Subcutaneous abdominal adipose tissue (tissue), 5 donors: ENCODE results near the gene HLA-DQA2.
"Not testable (repeated sequence)": the region's sequence is repeated elsewhere in the genome, so short reads cannot be mapped to it uniquely, and the experiment has no call there.

Experiments
- H3K27ac ChIP-seq: one replicate; pipeline ENCODE4 v1.7.0; 2013; ENCODE audit warnings: low read depth, mild to moderate bottlenecking, inconsistent platforms, low read length, moderate library complexity
- H3K27me3 ChIP-seq, 5 donors: one replicate each; pipeline ENCODE4 v1.7.0; 2013; ENCODE audit warnings: low read length in 5 of 5, inconsistent platforms in 1 of 5; ENCODE audit not compliant: control insufficient read depth in 5 of 5, insufficient read depth in 4 of 5
- H3K36me3 ChIP-seq, 5 donors: one replicate each; pipeline ENCODE4 v1.7.0; 2013; ENCODE audit warnings: low read length in 5 of 5; ENCODE audit not compliant: control insufficient read depth in 5 of 5, insufficient read depth in 5 of 5
- H3K4me1 ChIP-seq, 5 donors: one replicate each; pipeline ENCODE4 v1.7.0; 2013; ENCODE audit warnings: low read length in 5 of 5, mild to moderate bottlenecking in 3 of 5, moderate library complexity in 1 of 5; ENCODE audit not compliant: control insufficient read depth in 5 of 5, insufficient read depth in 5 of 5
- H3K4me3 ChIP-seq, 5 donors: one replicate each; pipeline ENCODE4 v1.7.0; 2013; ENCODE audit warnings: low read length in 5 of 5, low read depth in 1 of 5
- H3K9ac ChIP-seq, 5 donors: one replicate each; pipeline ENCODE4 v1.7.0; 2013; ENCODE audit warnings: low read length in 5 of 5, mild to moderate bottlenecking in 4 of 5, moderate library complexity in 3 of 5
- H3K9me3 ChIP-seq, 5 donors: one replicate each; pipeline ENCODE4 v1.7.0; 2013; ENCODE audit warnings: low read length in 5 of 5; ENCODE audit not compliant: control insufficient read depth in 5 of 5
- donor health status: healthy.
- donor health status: healthy.
- donor health status: healthy.
- donor health status: healthy.
- donor health status: healthy.

HLA-DQA2 gene

DNA sequence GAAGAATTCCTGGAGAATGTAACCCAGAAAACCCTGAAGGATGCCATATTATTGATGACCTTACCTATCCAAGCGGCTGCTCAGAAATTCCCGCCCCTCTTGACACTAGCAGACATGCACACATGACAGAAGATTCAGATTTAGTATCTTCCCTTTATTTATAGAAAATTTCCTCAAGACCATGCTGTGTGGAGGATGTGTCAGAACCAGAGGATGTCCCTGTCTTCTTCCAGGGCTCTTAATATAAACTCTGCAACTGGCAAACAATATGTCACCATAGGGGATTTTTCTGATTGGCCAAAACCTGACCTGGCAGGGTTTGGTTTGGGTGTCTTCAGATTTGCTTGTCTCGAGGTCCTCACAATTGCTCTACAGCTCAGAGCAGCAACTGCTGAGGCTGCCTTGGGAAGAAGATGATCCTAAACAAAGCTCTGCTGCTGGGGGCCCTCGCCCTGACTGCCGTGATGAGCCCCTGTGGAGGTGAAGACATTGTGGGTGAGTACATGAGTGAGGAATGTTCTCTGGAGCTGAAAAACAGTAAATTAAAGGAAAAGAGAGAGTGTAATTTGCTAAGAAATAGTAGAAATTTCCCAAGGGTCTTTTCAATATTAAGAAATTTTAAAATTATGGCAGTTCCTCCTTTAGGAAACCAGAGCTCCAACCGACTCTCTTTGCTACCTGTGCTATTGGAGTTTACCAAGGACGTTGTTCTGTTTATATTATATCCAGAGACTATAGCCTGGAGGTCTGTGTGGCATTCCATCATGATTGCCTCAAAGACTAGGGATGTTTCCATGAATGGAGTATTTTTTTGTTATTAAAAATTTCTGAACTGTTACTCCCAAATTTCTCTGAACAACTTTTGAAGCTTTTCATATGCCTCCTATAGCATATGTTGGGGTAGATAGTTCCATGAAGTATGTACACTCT is at the start of gene HLA-DQA2:
HLA-DQA2 (plus strand) TSS at position 361 of the 930 bp plus-strand sequence; CDS start at position 414, 53 bp downstream.
- Histone ChIP-seq H3K27ac (no peak within 1 kb of the TSS), H3K9me3 (no peaks in the 10 kb centered on the region), H3K36me3 (no peaks in the 10 kb centered on the region), H3K4me3 (no peak within 1 kb of the TSS), H3K27me3 (peaks cover 0 to 21% (median 2%) of the 10 kb centered on the region in 5 donors), H3K9ac (no peak within 1 kb of the TSS), H3K4me1 (no peaks in the 10 kb centered on the region)

DNA sequence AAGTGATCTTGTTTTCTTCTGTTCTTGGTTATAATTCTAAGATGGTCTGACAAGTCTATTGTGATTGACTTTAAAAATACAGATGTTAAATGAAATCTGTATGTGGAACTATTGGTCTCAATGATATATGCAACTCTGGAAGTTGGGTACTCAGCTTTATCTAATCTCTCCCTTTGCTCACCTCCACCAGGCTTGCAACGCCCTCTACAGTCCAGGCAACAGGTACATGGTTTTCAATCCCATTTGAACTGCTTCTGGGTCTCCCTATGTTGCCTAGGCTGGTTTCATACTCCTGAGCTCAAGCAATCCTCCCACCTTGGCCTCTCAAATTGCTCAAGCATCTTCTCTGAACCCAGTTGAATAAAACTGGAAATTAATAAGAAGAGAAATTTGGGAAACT is 49.2 kb upstream of the HLA-DQA2 start:
- no peaks in the 10 kb centered on the region for H3K9me3 ChIP-seq
- H3K4me3 ChIP-seq = no peak overlapping the region
- H3K9ac ChIP-seq = no peak overlapping the region
- no peak overlapping the region for H3K27ac ChIP-seq
- no peaks in the 10 kb centered on the region for H3K36me3 ChIP-seq
- H3K27me3 ChIP-seq = peaks cover 0 to 3% (median 0%) of the 10 kb centered on the region in 5 donors
- H3K4me1 ChIP-seq = peaks cover 0 to 5% (median 0%) of the 10 kb centered on the region in 5 donors

DNA sequence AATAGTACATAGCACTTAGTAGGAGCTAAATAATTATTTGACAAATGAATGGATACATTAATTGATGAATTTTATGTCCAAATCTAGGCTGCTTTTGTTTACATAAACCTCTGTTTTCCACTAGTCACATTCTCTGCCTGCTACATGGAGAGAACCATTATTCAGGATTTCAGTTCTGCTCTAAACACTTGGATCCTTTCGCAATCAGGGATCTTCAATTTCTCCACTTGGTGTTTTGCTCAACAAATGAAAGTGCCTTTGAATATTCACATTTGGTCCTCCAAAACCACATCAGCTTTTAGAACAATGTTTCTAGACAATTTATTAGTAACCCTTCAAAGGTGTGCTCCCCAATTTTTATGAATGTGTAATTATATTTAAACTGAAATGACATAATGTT is 44.2 kb upstream of the HLA-DQA2 start:
- Histone ChIP-seq H3K4me3 (no peak overlapping the region), H3K9me3 (no peaks in the 10 kb centered on the region), H3K27ac (no peak overlapping the region), H3K27me3 (peaks cover 0 to 3% (median 0%) of the 10 kb centered on the region in 5 donors), H3K9ac (no peak overlapping the region), H3K36me3 (no peaks in the 10 kb centered on the region), H3K4me1 (peaks cover 0 to 5% (median 0%) of the 10 kb centered on the region in 5 donors)

DNA sequence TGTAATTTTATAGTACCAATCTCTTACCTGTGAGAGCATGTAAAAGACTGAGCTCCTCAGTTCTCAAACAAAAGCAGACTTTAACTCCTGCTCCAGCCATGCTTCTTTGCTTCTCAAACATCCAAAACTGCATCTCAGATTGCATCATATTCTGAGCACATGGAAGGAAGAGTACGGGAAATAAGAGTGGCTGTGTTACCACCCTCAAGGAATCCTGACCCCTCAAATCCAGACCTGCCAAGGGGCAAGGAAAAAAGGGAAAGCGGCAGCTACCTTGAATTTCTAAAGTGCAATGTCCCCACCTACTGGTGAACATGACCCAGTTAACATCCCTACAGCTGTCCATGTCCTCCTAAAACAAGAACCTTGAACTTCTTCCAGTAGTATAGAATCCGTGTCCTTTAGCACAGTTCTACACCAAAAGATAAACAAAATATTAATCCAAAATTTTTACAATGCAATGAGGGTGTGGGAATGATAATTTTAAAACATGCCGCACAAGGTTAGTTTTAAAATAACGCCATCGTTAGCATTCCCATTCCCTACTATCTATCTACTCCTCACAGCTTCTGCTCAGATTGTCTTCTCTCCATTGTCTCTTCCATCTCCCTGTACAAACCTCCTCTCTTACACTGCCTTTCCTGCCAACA is 40.7 kb upstream of the HLA-DQA2 start:
- no peak overlapping the region for H3K9ac ChIP-seq

GRCh38 chr6:32703347-32703746 is 37.8 kb upstream of the HLA-DQA2 start:
- H3K27ac ChIP-seq = no peak overlapping the region

More for the DNA sequence above, 40.7 kb upstream of the HLA-DQA2 start:
- peaks cover 0 to 5% (median 0%) of the 10 kb centered on the region in 5 donors for H3K4me1 ChIP-seq
- no peak overlapping the region for H3K4me3 ChIP-seq
- H3K9me3 ChIP-seq = no peaks in the 10 kb centered on the region
- H3K36me3 ChIP-seq = no peaks in the 10 kb centered on the region
- H3K27me3 ChIP-seq = peaks cover 0 to 3% (median 0%) of the 10 kb centered on the region in 5 donors
- no peak overlapping the region for H3K27ac ChIP-seq

GRCh38 chr6:32705164-32705563 is 36.0 kb upstream of the HLA-DQA2 start:
- H3K4me1 ChIP-seq, H3K9me3 ChIP-seq, H3K9ac ChIP-seq, H3K27me3 ChIP-seq, H3K36me3 ChIP-seq, H3K27ac ChIP-seq, H3K4me3 ChIP-seq: not testable (repeated sequence)

More at GRCh38 chr6:32703347-32703746, 37.8 kb upstream of the HLA-DQA2 start:
- Histone ChIP-seq H3K36me3 (no peaks in the 10 kb centered on the region), H3K9me3 (no peaks in the 10 kb centered on the region), H3K9ac (no peak overlapping the region), H3K27me3 (peaks cover 0 to 3% (median 0%) of the 10 kb centered on the region in 5 donors), H3K4me1 (peaks cover 0 to 5% (median 0%) of the 10 kb centered on the region in 5 donors), H3K4me3 (no peak overlapping the region)

DNA sequence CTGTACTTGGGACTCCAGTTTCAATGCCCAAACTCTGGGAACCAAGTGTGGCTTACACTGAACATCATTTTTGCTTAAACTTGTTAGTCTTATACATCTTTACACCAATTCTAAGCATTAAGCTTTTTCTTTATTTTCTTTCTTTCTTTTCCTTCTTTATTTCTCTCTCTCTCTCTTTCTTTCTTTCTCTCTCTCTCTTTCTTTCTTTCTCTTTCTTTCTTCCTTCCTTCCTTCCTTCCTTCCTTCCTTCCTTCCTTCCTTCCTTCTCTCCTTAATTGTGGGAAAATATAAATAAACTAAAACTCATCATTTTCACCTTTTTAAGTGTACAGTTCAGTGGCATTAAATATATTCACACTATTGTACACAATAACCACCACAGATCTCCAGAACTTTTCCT is 31.6 kb upstream of the HLA-DQA2 start:
- no peaks in the 10 kb centered on the region for H3K4me1 ChIP-seq
- H3K27me3 ChIP-seq = no peaks in the 10 kb centered on the region
- H3K27ac ChIP-seq = no peak overlapping the region
- H3K9ac ChIP-seq = no peak overlapping the region
- H3K4me3 ChIP-seq = no peak overlapping the region
- no peaks in the 10 kb centered on the region for H3K9me3 ChIP-seq
- no peaks in the 10 kb centered on the region for H3K36me3 ChIP-seq

GRCh38 chr6:32713241-32713640 is 27.9 kb upstream of the HLA-DQA2 start:
- Histone ChIP-seq H3K27ac (no peak overlapping the region), H3K36me3 (no peaks in the 10 kb centered on the region), H3K4me3 (no peak overlapping the region), H3K9ac (no peak overlapping the region), H3K4me1 (no peaks in the 10 kb centered on the region), H3K27me3 (peaks cover 0 to 4% (median 0%) of the 10 kb centered on the region in 5 donors), H3K9me3 (no peaks in the 10 kb centered on the region)

DNA sequence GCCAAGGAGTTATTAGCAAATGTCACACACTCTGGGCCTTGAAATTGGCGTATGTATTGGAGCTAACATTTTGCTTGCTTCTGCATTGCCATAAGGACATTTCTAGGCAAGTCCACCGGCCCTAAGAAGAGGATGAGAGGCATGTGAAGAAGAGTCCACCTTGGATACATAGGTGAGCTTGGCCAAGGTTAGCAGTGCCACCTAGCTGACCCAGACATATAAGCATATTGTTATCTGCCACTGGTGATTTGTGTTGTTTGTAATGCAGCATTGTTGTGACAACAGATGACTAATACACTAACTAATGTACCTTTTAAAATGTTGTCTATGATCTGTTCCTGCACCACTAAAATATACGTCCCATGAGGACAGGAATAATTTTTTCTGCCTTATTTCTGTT is 24.8 kb upstream of the HLA-DQA2 start:
- no peak overlapping the region for H3K4me3 ChIP-seq
- H3K27ac ChIP-seq = no peak overlapping the region
- H3K9me3 ChIP-seq = no peaks in the 10 kb centered on the region

GRCh38 chr6:32718879-32719278 is 22.3 kb upstream of the HLA-DQA2 start:
- Histone ChIP-seq H3K4me3 (no peak overlapping the region), H3K4me1 (no peaks in the 10 kb centered on the region), H3K27ac (no peak overlapping the region), H3K9ac (no peak overlapping the region), H3K9me3 (no peaks in the 10 kb centered on the region), H3K27me3 (peaks cover 0 to 8% (median 0%) of the 10 kb centered on the region in 5 donors), H3K36me3 (no peaks in the 10 kb centered on the region)

More for the DNA sequence above, 24.8 kb upstream of the HLA-DQA2 start:
- Histone ChIP-seq H3K36me3 (no peaks in the 10 kb centered on the region), H3K9ac (no peak overlapping the region), H3K4me1 (no peaks in the 10 kb centered on the region), H3K27me3 (peaks cover 0 to 8% (median 0%) of the 10 kb centered on the region in 5 donors)
